ENCODE data around the gene AGAP1. TPM values are rescaled to one million over a fixed set of nuclear protein-coding genes. Genes with fewer than 3 reads are reported as not detected.

AGAP1 gene
- total and polyA plus RNA-seq, 2 donors (not counting 3 experiments of a cell fraction or from before 2014, with no cell fraction given) = 10.2 to 20.9 TPM

DNA sequence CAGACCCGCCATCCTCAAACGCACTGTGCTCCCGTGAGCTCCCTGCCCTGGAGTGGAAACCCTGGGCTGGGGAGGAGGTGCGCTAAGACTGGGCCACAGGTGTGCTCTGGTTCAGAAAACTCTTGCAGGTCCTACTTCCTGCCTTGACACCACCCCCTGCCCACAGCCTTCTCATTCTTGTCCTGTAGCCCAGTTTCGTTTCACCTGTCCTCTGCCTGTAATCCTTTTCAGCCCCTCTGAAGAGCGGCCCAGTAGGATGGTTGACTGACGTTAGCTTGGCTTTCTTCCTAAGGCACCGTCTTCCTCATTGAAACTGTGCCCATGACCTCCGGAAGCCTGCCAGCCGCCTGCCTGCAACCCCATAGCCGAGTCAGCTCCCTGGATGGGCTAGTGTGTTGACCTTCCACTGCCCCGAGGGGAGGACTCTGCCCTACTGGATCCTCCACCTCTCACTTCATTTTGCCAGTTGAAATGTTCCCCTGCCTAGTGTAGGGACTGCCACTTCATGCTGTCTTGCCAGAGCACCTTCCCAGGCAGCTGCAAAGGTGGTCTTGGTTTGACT lies 116.9 kb downstream of the AGAP1 start:
- no peaks in the 10 kb centered on the region for H3K36me3 ChIP-seq (ENCODE audit: control insufficient read depth in 2 of 2, extremely low read depth in 1 of 2, insufficient read depth in 2 of 2, low read length in 2 of 2)
- H3K4me1 ChIP-seq (ENCODE audit: control insufficient read depth, extremely low read depth, insufficient read depth, low read length) = peaks cover 2% of the 10 kb centered on the region
- H2AFZ ChIP-seq (ENCODE audit: low read depth, low read length) = no peak overlapping the region
- TF ChIP-seq EZH2 (IDR thresholded peaks at IDR 0.05; ENCODE audit: borderline replicate concordance, low read depth, low read length, severe bottlenecking) (no peak), GATA2 (IDR thresholded peaks at IDR 0.05; ENCODE audit: insufficient read depth, insufficient read length, low read depth, low read length) (no peak), POLR2AphosphoS5 (IDR thresholded peaks at IDR 0.05; ENCODE audit: insufficient read depth, low read depth, low read length) (no peak), JUN (IDR thresholded peaks at IDR 0.05; ENCODE audit: borderline replicate concordance, insufficient read depth, insufficient read length, low read depth) (no peak), POLR2A (IDR thresholded peaks at IDR 0.05; ENCODE audit: low read depth, low read length) (no peak), MYC (IDR thresholded peaks at IDR 0.05; ENCODE audit: low read depth, low read length) (no peak), FOS (IDR thresholded peaks at IDR 0.05; ENCODE audit: borderline replicate concordance, insufficient read depth, low read length) (no peak)
- TF ChIP-seq, protein P1, sequence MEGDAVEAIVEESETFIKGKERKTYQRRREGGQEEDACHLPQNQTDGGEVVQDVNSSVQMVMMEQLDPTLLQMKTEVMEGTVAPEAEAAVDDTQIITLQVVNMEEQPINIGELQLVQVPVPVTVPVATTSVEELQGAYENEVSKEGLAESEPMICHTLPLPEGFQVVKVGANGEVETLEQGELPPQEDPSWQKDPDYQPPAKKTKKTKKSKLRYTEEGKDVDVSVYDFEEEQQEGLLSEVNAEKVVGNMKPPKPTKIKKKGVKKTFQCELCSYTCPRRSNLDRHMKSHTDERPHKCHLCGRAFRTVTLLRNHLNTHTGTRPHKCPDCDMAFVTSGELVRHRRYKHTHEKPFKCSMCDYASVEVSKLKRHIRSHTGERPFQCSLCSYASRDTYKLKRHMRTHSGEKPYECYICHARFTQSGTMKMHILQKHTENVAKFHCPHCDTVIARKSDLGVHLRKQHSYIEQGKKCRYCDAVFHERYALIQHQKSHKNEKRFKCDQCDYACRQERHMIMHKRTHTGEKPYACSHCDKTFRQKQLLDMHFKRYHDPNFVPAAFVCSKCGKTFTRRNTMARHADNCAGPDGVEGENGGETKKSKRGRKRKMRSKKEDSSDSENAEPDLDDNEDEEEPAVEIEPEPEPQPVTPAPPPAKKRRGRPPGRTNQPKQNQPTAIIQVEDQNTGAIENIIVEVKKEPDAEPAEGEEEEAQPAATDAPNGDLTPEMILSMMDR (IDR thresholded peaks at IDR 0.05; ENCODE audit: extremely low read depth in 1 of 2, insufficient read depth in 1 of 2, low read depth in 1 of 2, low read length in 2 of 2) = no peak
- TF ChIP-seq, protein P2, sequence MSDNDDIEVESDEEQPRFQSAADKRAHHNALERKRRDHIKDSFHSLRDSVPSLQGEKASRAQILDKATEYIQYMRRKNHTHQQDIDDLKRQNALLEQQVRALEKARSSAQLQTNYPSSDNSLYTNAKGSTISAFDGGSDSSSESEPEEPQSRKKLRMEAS (IDR thresholded peaks at IDR 0.05; ENCODE audit: insufficient read depth, insufficient read length) = no peak
- no TSS peak for BruUV-seq (replicated peaks)
- H3K4me3 ChIP-seq (replicated peaks in 1 of 3; ENCODE audit: insufficient read depth in 1 of 3, low read depth in 1 of 3, low read length in 3 of 3) = no peak overlapping the region
- H3K9me1 ChIP-seq (replicated peaks; ENCODE audit: control insufficient read depth, extremely low read depth, insufficient read depth, low read length) = no peaks in the 10 kb centered on the region
- FAIRE-seq = no peak
- H3K79me2 ChIP-seq (ENCODE audit: control insufficient read depth, insufficient read depth, low read length) = no peaks in the 10 kb centered on the region
- DNase-seq (ENCODE audit: low read depth, low spot score) = no peak
- ChIA-PET POLR2A (no interaction called here), CTCF (interaction anchor here (3.7 kb wide), 1 partner anchor 15 kb away, joined by 14 read pairs; no protein-coding TSS in a partner anchor)
- H4K20me1 ChIP-seq (replicated peaks; ENCODE audit: control insufficient read depth, extremely low read depth, insufficient read depth, low read length) = no peaks in the 10 kb centered on the region
- no peaks in the 10 kb centered on the region for H3K9me3 ChIP-seq (replicated peaks; ENCODE audit: control insufficient read depth, insufficient read depth, low read length)
- no peak overlapping the region for H3K27ac ChIP-seq (ENCODE audit: insufficient read depth, low read depth, low read length)
- H3K4me2 ChIP-seq (ENCODE audit: insufficient read depth, low read length) = no peak overlapping the region
- intact Hi-C loops (cut with micrococcal nuclease) (no loop called here), dilution Hi-C loops (cut with MboI; ENCODE audit: extremely low pct_ligation_motif_present, low sequenced_read_pairs) (no loop called here)
- H3K27me3 ChIP-seq (ENCODE audit: control insufficient read depth in 2 of 2, insufficient read depth in 2 of 2, low read length in 2 of 2) = no peaks in the 10 kb centered on the region
- H3K9ac ChIP-seq (replicated peaks; ENCODE audit: extremely low read depth, insufficient read depth, low read length) = no peak overlapping the region

All from endothelial cell of umbilical vein (primary cell).